WTC11 (cell line): Measurements from ENCODE around the gene KLLN. TPM values are rescaled to one million over a fixed set of nuclear protein-coding genes. Genes with fewer than 3 reads are reported as not detected.

Experiments
- EMX1 ChIP-seq: fragments of 250-450 bp; sonication (Bioruptor Pico); IDR thresholded peaks from 2 replicates; pipeline ENCODE4 v1.8.0; 2021; ENCODE audit warnings: mild to moderate bottlenecking
- FOXJ3 ChIP-seq: sonication (generic); formaldehyde crosslinking; IDR thresholded peaks from 2 replicates; pipeline ENCODE4 v1.9.0; 2021; ENCODE audit warnings: missing genetic modification reagents, mild to moderate bottlenecking, borderline replicate concordance
- MXD4 ChIP-seq: fragments of 250-450 bp; sonication (Bioruptor Pico); IDR thresholded peaks from 2 replicates; pipeline ENCODE4 v1.8.0; 2021; ENCODE audit warnings: mild to moderate bottlenecking, moderate library complexity, borderline replicate concordance
- NFATC4 ChIP-seq: fragments of 250-450 bp; sonication (Bioruptor Pico); IDR thresholded peaks from 2 replicates; pipeline ENCODE4 v1.9.0; 2021; ENCODE audit warnings: mild to moderate bottlenecking
- RELA ChIP-seq: sonication (generic); formaldehyde crosslinking; IDR thresholded peaks from 2 replicates; pipeline ENCODE4 v1.8.1; 2022; ENCODE audit warnings: missing genetic modification reagents, mild to moderate bottlenecking, borderline replicate concordance
- SOX15 ChIP-seq: fragments of 250-450 bp; sonication (Bioruptor Pico); IDR thresholded peaks from 2 replicates; pipeline ENCODE4 v1.9.0; 2021; ENCODE audit warnings: mild to moderate bottlenecking
- TEAD1 ChIP-seq: sonication (generic); formaldehyde crosslinking; IDR thresholded peaks from 2 replicates; pipeline ENCODE4 v1.8.0; 2022; ENCODE audit warnings: mild to moderate bottlenecking, missing genetic modification reagents
- ZNF263 ChIP-seq: sonication (generic); formaldehyde crosslinking; IDR thresholded peaks from 2 replicates; pipeline ENCODE4 v1.8.1; 2022; ENCODE audit warnings: low read depth, mild to moderate bottlenecking, moderate library complexity, missing genetic modification reagents
- ZNF671 ChIP-seq: fragments of 250-450 bp; sonication (Bioruptor Pico); IDR thresholded peaks from 2 replicates; pipeline ENCODE4 v1.8.0; 2021; ENCODE audit warnings: mild to moderate bottlenecking
- total RNA-seq: library from RNA; stranded (reverse); gene quantifications from 3 replicates; pipeline ENCODE4 v1.2.3, GENCODE V29; 2021
- TF ChIP-seq, protein P1 (sequence below): sonication (generic); formaldehyde crosslinking; IDR thresholded peaks from 2 replicates; pipeline ENCODE4 v1.8.0; 2022; ENCODE audit warnings: missing genetic modification reagents
- TF ChIP-seq, protein P2 (sequence below): fragments of 250-450 bp; sonication (Bioruptor Pico); IDR thresholded peaks from 2 replicates; pipeline ENCODE4 v1.8.0; 2021; ENCODE audit warnings: mild to moderate bottlenecking
- TF ChIP-seq, protein P3 (sequence below): sonication (generic); formaldehyde crosslinking; IDR thresholded peaks from 2 replicates; pipeline ENCODE4 v1.8.0; 2022; ENCODE audit warnings: mild to moderate bottlenecking, missing genetic modification reagents
- TF ChIP-seq, protein P4 (sequence below): fragments of 250-450 bp; sonication (Bioruptor Pico); IDR thresholded peaks from 2 replicates; pipeline ENCODE4 v1.9.0; 2021; ENCODE audit warnings: mild to moderate bottlenecking, borderline replicate concordance
- TF ChIP-seq, protein P5 (sequence below): sonication (generic); formaldehyde crosslinking; IDR thresholded peaks from 2 replicates; pipeline ENCODE4 v1.8.1; 2023; ENCODE audit warnings: mild to moderate bottlenecking, missing genetic modification reagents
- TF ChIP-seq, protein P6 (sequence below): sonication (generic); formaldehyde crosslinking; IDR thresholded peaks from 2 replicates; pipeline ENCODE4 v1.8.0; 2023; ENCODE audit warnings: missing genetic modification reagents, mild to moderate bottlenecking, borderline replicate concordance
- TF ChIP-seq, protein P7 (sequence below): fragments of 250-450 bp; sonication (Bioruptor Pico); IDR thresholded peaks from 2 replicates; pipeline ENCODE4 v2.1.2; 2022; ENCODE audit warnings: mild to moderate bottlenecking, moderate library complexity

The KLLN gene
- total RNA-seq, 1 experiment from 2014 or later = 0.52 TPM

DNA sequence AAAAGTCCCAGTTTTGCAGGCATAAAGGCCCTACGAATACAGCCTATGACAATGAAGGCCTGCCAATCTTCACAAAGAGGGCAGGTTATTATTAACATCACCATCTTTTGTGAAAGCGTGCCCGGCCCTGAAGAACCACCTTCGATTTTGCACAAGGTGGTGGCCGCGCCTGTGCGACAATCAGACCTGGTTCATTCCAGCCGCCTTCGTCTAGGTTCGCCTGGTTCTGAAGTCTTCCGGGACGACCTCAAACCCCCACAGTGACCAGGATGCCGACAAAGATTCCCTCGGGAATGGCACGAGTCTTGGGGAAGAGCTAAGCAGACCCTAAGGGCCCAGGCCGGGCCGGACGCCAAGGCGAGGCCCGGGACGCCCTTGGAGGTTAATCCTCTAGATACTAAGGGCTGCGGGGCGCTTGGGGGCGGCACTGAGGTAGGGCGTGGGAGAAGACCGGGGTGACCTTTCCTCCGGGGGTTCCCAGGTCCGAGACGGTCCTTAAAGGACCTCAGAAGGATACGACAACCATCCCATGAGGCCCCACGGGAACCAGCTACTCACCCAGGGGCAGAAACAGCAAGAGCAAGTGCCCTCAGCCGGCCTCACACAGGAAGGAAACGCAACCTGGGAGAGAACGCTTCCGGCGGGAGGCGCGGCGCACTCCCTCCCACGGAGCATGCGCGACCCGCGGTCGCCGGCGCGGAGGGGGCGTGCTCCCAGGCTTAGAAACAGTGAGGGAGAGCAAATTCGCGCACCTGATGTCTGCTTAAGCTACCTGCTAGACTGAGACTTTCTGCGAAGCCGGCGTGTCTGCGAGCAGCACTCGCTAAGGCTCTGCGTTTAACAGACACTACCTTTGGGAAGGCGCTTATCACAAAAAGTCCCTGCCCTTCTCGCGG, 45.5 kb downstream of the KLLN start, which contains the start of gene ATAD1 (continued):
- TF ChIP-seq, protein P1, sequence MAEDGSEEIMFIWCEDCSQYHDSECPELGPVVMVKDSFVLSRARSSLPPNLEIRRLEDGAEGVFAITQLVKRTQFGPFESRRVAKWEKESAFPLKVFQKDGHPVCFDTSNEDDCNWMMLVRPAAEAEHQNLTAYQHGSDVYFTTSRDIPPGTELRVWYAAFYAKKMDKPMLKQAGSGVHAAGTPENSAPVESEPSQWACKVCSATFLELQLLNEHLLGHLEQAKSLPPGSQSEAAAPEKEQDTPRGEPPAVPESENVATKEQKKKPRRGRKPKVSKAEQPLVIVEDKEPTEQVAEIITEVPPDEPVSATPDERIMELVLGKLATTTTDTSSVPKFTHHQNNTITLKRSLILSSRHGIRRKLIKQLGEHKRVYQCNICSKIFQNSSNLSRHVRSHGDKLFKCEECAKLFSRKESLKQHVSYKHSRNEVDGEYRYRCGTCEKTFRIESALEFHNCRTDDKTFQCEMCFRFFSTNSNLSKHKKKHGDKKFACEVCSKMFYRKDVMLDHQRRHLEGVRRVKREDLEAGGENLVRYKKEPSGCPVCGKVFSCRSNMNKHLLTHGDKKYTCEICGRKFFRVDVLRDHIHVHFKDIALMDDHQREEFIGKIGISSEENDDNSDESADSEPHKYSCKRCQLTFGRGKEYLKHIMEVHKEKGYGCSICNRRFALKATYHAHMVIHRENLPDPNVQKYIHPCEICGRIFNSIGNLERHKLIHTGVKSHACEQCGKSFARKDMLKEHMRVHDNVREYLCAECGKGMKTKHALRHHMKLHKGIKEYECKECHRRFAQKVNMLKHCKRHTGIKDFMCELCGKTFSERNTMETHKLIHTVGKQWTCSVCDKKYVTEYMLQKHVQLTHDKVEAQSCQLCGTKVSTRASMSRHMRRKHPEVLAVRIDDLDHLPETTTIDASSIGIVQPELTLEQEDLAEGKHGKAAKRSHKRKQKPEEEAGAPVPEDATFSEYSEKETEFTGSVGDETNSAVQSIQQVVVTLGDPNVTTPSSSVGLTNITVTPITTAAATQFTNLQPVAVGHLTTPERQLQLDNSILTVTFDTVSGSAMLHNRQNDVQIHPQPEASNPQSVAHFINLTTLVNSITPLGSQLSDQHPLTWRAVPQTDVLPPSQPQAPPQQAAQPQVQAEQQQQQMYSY (CRISPR knock-in tag) = no peak
- TF ChIP-seq NFATC4 (CRISPR knock-in tag) = no peak
- TF ChIP-seq, protein P2, sequence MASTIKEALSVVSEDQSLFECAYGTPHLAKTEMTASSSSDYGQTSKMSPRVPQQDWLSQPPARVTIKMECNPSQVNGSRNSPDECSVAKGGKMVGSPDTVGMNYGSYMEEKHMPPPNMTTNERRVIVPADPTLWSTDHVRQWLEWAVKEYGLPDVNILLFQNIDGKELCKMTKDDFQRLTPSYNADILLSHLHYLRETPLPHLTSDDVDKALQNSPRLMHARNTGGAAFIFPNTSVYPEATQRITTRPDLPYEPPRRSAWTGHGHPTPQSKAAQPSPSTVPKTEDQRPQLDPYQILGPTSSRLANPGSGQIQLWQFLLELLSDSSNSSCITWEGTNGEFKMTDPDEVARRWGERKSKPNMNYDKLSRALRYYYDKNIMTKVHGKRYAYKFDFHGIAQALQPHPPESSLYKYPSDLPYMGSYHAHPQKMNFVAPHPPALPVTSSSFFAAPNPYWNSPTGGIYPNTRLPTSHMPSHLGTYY (CRISPR knock-in tag) = no peak
- TF ChIP-seq, protein P3, sequence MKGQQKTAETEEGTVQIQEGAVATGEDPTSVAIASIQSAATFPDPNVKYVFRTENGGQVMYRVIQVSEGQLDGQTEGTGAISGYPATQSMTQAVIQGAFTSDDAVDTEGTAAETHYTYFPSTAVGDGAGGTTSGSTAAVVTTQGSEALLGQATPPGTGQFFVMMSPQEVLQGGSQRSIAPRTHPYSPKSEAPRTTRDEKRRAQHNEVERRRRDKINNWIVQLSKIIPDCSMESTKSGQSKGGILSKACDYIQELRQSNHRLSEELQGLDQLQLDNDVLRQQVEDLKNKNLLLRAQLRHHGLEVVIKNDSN (CRISPR knock-in tag) = no peak
- no peak for TF ChIP-seq SOX15 (CRISPR knock-in tag)
- no peak for TF ChIP-seq RELA (CRISPR knock-in tag)
- TF ChIP-seq, protein P4, sequence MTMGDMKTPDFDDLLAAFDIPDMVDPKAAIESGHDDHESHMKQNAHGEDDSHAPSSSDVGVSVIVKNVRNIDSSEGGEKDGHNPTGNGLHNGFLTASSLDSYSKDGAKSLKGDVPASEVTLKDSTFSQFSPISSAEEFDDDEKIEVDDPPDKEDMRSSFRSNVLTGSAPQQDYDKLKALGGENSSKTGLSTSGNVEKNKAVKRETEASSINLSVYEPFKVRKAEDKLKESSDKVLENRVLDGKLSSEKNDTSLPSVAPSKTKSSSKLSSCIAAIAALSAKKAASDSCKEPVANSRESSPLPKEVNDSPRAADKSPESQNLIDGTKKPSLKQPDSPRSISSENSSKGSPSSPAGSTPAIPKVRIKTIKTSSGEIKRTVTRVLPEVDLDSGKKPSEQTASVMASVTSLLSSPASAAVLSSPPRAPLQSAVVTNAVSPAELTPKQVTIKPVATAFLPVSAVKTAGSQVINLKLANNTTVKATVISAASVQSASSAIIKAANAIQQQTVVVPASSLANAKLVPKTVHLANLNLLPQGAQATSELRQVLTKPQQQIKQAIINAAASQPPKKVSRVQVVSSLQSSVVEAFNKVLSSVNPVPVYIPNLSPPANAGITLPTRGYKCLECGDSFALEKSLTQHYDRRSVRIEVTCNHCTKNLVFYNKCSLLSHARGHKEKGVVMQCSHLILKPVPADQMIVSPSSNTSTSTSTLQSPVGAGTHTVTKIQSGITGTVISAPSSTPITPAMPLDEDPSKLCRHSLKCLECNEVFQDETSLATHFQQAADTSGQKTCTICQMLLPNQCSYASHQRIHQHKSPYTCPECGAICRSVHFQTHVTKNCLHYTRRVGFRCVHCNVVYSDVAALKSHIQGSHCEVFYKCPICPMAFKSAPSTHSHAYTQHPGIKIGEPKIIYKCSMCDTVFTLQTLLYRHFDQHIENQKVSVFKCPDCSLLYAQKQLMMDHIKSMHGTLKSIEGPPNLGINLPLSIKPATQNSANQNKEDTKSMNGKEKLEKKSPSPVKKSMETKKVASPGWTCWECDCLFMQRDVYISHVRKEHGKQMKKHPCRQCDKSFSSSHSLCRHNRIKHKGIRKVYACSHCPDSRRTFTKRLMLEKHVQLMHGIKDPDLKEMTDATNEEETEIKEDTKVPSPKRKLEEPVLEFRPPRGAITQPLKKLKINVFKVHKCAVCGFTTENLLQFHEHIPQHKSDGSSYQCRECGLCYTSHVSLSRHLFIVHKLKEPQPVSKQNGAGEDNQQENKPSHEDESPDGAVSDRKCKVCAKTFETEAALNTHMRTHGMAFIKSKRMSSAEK (CRISPR knock-in tag) = no peak
- no peak for TF ChIP-seq FOXJ3
- TF ChIP-seq, protein P5, sequence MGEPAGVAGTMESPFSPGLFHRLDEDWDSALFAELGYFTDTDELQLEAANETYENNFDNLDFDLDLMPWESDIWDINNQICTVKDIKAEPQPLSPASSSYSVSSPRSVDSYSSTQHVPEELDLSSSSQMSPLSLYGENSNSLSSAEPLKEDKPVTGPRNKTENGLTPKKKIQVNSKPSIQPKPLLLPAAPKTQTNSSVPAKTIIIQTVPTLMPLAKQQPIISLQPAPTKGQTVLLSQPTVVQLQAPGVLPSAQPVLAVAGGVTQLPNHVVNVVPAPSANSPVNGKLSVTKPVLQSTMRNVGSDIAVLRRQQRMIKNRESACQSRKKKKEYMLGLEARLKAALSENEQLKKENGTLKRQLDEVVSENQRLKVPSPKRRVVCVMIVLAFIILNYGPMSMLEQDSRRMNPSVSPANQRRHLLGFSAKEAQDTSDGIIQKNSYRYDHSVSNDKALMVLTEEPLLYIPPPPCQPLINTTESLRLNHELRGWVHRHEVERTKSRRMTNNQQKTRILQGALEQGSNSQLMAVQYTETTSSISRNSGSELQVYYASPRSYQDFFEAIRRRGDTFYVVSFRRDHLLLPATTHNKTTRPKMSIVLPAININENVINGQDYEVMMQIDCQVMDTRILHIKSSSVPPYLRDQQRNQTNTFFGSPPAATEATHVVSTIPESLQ (CRISPR knock-in tag) = no peak
- TF ChIP-seq, protein P6, sequence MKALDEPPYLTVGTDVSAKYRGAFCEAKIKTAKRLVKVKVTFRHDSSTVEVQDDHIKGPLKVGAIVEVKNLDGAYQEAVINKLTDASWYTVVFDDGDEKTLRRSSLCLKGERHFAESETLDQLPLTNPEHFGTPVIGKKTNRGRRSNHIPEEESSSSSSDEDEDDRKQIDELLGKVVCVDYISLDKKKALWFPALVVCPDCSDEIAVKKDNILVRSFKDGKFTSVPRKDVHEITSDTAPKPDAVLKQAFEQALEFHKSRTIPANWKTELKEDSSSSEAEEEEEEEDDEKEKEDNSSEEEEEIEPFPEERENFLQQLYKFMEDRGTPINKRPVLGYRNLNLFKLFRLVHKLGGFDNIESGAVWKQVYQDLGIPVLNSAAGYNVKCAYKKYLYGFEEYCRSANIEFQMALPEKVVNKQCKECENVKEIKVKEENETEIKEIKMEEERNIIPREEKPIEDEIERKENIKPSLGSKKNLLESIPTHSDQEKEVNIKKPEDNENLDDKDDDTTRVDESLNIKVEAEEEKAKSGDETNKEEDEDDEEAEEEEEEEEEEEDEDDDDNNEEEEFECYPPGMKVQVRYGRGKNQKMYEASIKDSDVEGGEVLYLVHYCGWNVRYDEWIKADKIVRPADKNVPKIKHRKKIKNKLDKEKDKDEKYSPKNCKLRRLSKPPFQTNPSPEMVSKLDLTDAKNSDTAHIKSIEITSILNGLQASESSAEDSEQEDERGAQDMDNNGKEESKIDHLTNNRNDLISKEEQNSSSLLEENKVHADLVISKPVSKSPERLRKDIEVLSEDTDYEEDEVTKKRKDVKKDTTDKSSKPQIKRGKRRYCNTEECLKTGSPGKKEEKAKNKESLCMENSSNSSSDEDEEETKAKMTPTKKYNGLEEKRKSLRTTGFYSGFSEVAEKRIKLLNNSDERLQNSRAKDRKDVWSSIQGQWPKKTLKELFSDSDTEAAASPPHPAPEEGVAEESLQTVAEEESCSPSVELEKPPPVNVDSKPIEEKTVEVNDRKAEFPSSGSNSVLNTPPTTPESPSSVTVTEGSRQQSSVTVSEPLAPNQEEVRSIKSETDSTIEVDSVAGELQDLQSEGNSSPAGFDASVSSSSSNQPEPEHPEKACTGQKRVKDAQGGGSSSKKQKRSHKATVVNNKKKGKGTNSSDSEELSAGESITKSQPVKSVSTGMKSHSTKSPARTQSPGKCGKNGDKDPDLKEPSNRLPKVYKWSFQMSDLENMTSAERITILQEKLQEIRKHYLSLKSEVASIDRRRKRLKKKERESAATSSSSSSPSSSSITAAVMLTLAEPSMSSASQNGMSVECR = no peak; the same call in 1 of the 2 replicates
- no peak for TF ChIP-seq EMX1 (CRISPR knock-in tag)
- no peak for TF ChIP-seq ZNF263
- no peak for TF ChIP-seq ZNF671 (CRISPR knock-in tag)
- no peak for TF ChIP-seq TEAD1 (CRISPR knock-in tag)
- TF ChIP-seq, protein P7, sequence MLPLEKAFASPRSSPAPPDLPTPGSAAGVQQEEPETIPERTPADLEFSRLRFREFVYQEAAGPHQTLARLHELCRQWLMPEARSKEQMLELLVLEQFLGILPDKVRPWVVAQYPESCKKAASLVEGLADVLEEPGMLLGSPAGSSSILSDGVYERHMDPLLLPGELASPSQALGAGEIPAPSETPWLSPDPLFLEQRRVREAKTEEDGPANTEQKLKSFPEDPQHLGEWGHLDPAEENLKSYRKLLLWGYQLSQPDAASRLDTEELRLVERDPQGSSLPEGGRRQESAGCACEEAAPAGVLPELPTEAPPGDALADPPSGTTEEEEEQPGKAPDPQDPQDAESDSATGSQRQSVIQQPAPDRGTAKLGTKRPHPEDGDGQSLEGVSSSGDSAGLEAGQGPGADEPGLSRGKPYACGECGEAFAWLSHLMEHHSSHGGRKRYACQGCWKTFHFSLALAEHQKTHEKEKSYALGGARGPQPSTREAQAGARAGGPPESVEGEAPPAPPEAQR = no peak
- no peak for TF ChIP-seq MXD4 (CRISPR knock-in tag)
